Neural crest cell (in vitro differentiated cells): Measurements from ENCODE around the gene VANGL1. TPM values are rescaled to one million over a fixed set of nuclear protein-coding genes. Genes with fewer than 3 reads are reported as not detected.

Source experiments
- DNase-seq: peaks from one replicate; pipeline ENCODE4 v3.0.0; 2021; ENCODE audit warnings: low read depth, mixed read lengths, low spot score
- H3K27ac Mint-ChIP-seq: one replicate; pipeline ENCODE4 v1.8.0; 2021; ENCODE audit warnings: mild to moderate bottlenecking, mixed read lengths; ENCODE audit not compliant: unreplicated experiment
- H3K27me3 Mint-ChIP-seq: 2 replicates; pipeline ENCODE4 v1.8.0; 2021; ENCODE audit warnings: low read depth, mild to moderate bottlenecking, mixed read lengths
- H3K36me3 Mint-ChIP-seq: 2 replicates; pipeline ENCODE4 v1.8.0; 2021; ENCODE audit warnings: low read depth, mild to moderate bottlenecking, mixed read lengths
- H3K4me1 Mint-ChIP-seq: 2 replicates; pipeline ENCODE4 v1.8.0; 2021; ENCODE audit warnings: mixed read lengths
- H3K4me3 Mint-ChIP-seq: one replicate; pipeline ENCODE4 v1.8.0; 2021; ENCODE audit warnings: mild to moderate bottlenecking, mixed read lengths
- H3K9me3 Mint-ChIP-seq: 2 replicates; pipeline ENCODE4 v1.8.0; 2021; ENCODE audit warnings: mixed read lengths
- total RNA-seq: library from RNA; stranded (reverse); gene quantifications from 2 replicates; pipeline ENCODE4 v1.2.1, GENCODE V29; 2021
- TF ChIP-seq, protein P1 (sequence below): fragments of 200-600 bp; sonication (generic); conservative IDR thresholded peaks from 2 replicates; pipeline ENCODE4 v1.5.0; 2021; ENCODE audit warnings: antibody characterized with exemption, mild to moderate bottlenecking

Gene VANGL1
- total RNA-seq, 1 donor from 2014 or later: 5.4 TPM

DNA sequence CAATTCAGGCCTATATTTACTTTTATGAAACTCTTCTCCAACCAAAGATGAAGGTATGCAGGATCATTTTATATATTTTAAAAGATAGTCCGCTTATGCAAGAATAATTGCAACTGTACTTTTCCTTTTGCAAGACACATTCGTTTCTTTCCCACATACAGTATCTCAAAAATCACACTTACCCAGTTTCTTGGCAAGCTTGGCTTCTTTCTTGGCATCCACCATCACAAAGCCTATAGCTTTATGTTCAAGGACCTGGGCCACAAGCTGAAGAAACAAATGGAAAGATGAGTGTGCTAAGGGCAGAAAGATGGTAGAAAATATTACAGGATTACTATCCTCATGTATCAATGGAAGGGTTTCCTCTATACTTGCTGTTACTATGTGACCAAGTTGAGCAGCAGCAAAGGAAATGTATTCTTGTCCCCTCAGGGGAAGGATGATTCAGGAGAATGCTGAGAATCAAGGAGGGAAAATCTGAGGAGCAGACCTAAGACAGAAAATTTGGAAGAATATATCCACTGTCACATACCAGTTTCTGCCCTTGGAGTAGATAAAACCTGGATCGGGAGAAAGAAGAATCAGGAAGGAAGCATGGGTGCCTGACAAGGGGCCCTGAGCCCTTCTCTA is 103.0 kb downstream of the VANGL1 start:
- no peak for DNase-seq
- TF ChIP-seq, protein P1, sequence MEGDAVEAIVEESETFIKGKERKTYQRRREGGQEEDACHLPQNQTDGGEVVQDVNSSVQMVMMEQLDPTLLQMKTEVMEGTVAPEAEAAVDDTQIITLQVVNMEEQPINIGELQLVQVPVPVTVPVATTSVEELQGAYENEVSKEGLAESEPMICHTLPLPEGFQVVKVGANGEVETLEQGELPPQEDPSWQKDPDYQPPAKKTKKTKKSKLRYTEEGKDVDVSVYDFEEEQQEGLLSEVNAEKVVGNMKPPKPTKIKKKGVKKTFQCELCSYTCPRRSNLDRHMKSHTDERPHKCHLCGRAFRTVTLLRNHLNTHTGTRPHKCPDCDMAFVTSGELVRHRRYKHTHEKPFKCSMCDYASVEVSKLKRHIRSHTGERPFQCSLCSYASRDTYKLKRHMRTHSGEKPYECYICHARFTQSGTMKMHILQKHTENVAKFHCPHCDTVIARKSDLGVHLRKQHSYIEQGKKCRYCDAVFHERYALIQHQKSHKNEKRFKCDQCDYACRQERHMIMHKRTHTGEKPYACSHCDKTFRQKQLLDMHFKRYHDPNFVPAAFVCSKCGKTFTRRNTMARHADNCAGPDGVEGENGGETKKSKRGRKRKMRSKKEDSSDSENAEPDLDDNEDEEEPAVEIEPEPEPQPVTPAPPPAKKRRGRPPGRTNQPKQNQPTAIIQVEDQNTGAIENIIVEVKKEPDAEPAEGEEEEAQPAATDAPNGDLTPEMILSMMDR: no peak
- no peaks in the 10 kb centered on the region for H3K27me3 Mint-ChIP-seq
- no peak overlapping the region for H3K4me3 Mint-ChIP-seq
- no peaks in the 10 kb centered on the region for H3K36me3 Mint-ChIP-seq
- peaks cover 11% of the 10 kb centered on the region for H3K4me1 Mint-ChIP-seq
- peaks cover 4% of the 10 kb centered on the region for H3K9me3 Mint-ChIP-seq
- H3K27ac Mint-ChIP-seq: no peak overlapping the region

DNA sequence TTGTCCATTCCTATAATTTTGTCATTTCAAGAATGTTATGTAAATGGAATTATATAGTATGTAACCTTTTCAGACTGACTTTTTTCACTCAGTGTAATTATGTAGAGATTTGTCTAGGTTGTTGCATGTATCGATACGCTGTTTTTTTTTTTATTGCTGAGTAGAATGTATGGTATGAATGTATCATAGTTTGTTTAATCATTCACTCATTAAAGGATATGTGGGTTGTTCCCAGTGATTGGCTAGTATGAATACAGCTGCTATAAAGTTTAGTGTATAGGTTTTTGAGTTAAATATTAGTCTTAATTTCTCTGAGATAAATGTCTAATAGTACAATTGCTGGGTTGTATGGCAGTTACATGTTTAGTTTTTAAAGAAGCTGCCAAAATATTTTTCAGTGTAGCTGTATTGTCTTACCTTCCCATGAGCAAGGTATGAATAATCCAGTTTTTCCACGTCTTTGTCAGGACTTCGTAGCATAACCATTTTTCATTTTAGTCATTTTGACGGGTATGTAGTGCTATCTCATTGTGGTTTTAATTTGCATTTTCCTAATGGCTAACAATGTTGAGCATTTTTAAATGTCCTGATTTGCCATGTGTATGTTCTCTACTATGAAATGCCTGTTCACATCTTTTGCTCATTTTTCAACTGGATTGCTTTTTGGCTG is 104.4 kb downstream of the VANGL1 start:
- TF ChIP-seq, protein P1: no peak

More for the DNA sequence above, 104.4 kb downstream of the VANGL1 start:
- Mint-ChIP-seq H3K4me1 (peaks cover 11% of the 10 kb centered on the region), H3K36me3 (no peaks in the 10 kb centered on the region), H3K4me3 (no peak overlapping the region), H3K27me3 (no peaks in the 10 kb centered on the region), H3K27ac (no peak overlapping the region), H3K9me3 (peaks cover 4% of the 10 kb centered on the region)
- DNase-seq: no peak

Other genes starting within 250 kb of the VANGL1 start
- 0.11 and 0.12 TPM in 2 replicates for gene CASQ2, start 126.7 kb downstream of the VANGL1 start, total RNA-seq
- gene NHLH2, start 199.2 kb downstream of the VANGL1 start, total RNA-seq: 8.4 and 8.7 TPM in 2 replicates